HG02973 (cell line): ENCODE measurements around the gene PPP2R5B.
A peak's percentile ranks its signal among the peaks of the same experiment; 100 is the strongest.

Source experiments
- ATAC-seq: cut with Tn5 transposase; IDR thresholded peaks from one replicate; pipeline ENCODE4 v1.9.1; 2021; ENCODE audit warnings: moderate library complexity; ENCODE audit not compliant: unreplicated experiment

Gene PPP2R5B

GRCh38 chr11:64906314-64906635, 18.2 kb upstream of the PPP2R5B start:
- ATAC-seq = no peak

GRCh38 chr11:64908766-64909165, 15.7 kb upstream of the PPP2R5B start:
- ATAC-seq = no peak

- ATAC-seq = no peak
Measured at GRCh38 chr11:64909653-64910343, 14.7 kb upstream of the PPP2R5B start.

- ATAC-seq = no peak
Measured at GRCh38 chr11:64910451-64911093, 13.9 kb upstream of the PPP2R5B start.

- ATAC-seq = no peak
Measured at GRCh38 chr11:64911142-64911541, 13.3 kb upstream of the PPP2R5B start.

- ATAC-seq = no peak
Measured at GRCh38 chr11:64911689-64912088, 12.8 kb upstream of the PPP2R5B start.

GRCh38 chr11:64913171-64913727, 11.2 kb upstream of the PPP2R5B start:
- ATAC-seq = no peak

- ATAC-seq = no peak
Measured at GRCh38 chr11:64914123-64914522, 10.4 kb upstream of the PPP2R5B start.

GRCh38 chr11:64915376-64915887, 9.1 kb upstream of the PPP2R5B start:
- ATAC-seq = no peak

GRCh38 chr11:64916040-64916774, 8.3 kb upstream of the PPP2R5B start:
- ATAC-seq = no peak

GRCh38 chr11:64916775-64917662, 7.5 kb upstream of the PPP2R5B start, which contains the start of gene ATG2A:
Gene ATG2A (minus strand): TSS chr11:64917209. CDS start chr11:64917135, 74 bp downstream.
- ATAC-seq = peak; percentile 85

GRCh38 chr11:64917663-64917995, 6.9 kb upstream of the PPP2R5B start:
- no peak for ATAC-seq

GRCh38 chr11:64918017-64918416, 6.5 kb upstream of the PPP2R5B start:
- ATAC-seq = no peak

GRCh38 chr11:64919627-64920026, 4.9 kb upstream of the PPP2R5B start:
- no peak for ATAC-seq

- no peak for ATAC-seq
Measured at GRCh38 chr11:64920124-64920523, 4.4 kb upstream of the PPP2R5B start.

GRCh38 chr11:64921384-64921783, 3.1 kb upstream of the PPP2R5B start:
- ATAC-seq = no peak

GRCh38 chr11:64923151-64923661, 1.3 kb upstream of the PPP2R5B start:
- ATAC-seq = no peak

- no peak for ATAC-seq
Measured at GRCh38 chr11:64924910-64925284, 408 bp downstream of the PPP2R5B start.

- ATAC-seq = no peak
Measured at GRCh38 chr11:64925536-64926436, 1.3 kb downstream of the PPP2R5B start.
